GM19455 (cell line): Measurements from ENCODE around the gene KMT2B.

Source experiments
- ATAC-seq: cut with Tn5 transposase; IDR thresholded peaks from one replicate; pipeline ENCODE4 v1.9.1; 2021; ENCODE audit not compliant: unreplicated experiment

The KMT2B gene

DNA sequence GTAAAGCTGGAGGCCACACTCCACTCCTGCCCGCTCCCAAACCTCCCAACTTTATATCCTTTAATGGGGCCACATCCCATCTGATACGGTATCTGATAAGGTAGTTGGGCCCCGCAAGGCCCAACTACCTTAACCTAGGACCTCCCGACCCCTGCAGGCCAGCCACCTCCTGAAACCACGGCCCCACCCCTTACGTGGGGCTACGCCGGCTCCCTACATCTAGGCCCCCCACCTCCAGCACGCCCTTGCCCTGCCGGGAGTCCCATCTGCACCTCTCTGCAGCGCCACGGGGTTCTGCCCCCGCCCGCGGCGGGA is 22.3 kb downstream of the KMT2B start:
- ATAC-seq: no peak

DNA sequence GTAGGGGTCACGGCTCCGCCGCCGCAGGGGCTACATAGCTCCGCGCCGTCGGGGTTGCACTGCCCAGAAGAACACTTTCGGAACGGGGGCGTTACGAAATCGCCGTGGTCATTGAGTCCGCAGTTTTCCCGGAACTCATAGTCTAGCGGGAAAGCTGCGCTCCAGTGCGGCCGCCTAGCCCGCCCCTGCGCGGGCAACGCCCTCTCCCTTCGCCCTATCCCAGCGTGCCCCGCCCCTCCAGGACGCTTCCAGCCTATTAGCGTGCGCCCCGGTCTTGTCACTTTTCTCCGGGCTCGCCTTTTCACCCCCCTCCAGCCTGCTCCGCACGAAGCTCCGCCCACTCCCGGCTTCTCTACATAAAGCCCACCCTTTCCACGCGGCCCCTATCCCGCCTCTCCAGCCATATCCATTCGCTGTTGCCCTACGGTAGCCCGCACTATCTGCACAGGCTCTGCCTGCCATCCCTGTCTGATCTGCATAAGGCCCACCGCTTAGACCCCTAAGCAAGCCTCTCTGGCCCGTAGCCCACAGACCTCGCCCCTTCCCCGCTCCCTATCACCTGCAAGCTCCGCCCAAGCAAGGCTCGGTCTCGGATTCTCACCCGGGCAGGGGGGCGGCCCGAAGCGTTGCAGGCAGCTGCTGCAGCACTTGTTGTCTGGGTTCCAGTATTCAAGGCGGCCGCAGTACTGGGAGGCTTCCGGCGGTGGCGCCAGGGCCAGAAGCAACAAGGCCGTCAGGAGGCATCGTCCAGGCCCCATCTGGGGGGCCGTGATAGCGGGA is 22.8 kb downstream of the KMT2B start:
- ATAC-seq: peak; percentile 63

DNA sequence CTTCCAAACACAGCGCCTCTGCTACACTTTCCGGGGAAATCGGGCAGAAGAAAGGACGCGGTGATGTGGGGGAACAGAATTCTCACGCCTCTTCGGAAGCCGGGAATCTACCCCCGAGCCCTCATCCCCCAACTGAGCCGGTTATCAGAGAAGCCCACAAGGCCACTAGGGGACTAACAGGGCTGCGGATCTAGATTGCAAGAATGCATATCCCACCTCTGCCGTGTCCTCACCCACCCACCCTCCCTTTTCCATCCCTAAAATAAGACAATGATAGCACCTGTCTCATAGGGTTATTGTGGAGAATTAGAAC is 23.4 kb downstream of the KMT2B start:
- ATAC-seq: no peak

DNA sequence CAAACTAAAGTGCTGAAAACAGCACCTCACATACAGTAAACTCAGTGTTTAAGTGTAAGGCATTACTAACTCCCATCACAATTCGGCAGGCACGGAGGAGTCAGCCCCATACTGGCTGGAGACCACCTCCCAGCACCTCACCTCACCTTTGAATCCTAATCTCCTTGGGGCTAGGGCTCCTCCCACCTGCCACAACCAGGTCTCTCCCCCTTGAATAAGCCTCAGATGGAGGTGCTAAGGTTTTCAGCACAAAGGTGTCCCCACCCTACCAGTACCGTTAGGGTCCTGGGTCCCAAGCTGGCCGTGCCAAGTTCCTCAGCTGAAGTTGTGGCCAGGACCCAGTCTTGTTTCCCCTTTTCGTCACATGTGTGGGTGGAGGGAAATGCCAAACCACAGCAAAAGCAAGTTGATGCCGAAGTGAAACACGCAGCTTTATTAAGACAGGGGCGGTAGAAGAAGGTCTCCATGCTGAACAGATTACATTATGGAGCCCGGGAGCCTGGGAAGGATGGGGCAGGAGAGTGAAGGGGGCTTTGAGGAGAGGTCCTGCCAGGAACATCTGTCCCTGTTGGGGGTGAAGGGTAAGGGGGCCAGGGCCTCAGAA is 24.4 kb downstream of the KMT2B start, which contains the start of gene IGFLR1:
TSS of gene IGFLR1 (minus strand) at position 332 of the 604 bp plus-strand sequence. CDS start 1,272 bp downstream, outside the sequence.
- ATAC-seq: no peak

DNA sequence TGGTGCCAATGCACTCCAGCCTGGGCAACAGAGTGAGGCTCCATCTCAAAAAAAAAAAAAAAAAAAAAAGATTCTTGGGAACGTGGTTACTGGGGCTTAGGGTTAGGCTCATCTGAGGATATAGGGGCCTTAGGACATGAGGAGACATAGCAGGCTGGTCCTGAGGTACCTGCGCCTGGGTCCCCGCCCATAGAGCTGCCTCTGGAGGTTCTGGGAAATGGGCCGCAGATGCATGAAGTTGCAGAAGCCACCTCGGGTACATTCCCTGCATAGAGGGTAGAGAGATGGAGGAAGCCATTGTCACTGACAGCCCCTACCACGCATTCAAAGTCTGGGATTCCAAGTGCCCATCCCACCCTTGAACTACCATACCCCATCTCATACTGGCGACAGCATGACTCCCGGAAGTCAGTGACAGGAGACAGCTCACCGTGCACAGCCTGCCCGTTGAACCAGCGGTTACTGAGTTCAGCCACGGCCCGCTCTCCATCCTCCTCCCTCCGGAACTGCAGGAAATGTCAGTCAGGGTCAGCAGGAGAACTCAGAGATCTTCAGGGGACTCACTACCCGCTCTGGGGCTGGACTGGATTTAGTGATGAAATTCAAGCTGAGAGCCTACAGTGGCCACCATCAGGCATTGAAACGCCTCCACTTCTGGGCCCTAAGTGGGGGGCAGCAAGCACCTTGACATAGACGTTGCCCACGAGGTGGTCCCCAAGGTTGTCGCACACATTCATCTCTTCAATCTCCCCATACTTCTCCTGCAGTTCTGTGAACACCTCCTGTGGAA is 26.0 kb downstream of the KMT2B start:
- no peak for ATAC-seq

DNA sequence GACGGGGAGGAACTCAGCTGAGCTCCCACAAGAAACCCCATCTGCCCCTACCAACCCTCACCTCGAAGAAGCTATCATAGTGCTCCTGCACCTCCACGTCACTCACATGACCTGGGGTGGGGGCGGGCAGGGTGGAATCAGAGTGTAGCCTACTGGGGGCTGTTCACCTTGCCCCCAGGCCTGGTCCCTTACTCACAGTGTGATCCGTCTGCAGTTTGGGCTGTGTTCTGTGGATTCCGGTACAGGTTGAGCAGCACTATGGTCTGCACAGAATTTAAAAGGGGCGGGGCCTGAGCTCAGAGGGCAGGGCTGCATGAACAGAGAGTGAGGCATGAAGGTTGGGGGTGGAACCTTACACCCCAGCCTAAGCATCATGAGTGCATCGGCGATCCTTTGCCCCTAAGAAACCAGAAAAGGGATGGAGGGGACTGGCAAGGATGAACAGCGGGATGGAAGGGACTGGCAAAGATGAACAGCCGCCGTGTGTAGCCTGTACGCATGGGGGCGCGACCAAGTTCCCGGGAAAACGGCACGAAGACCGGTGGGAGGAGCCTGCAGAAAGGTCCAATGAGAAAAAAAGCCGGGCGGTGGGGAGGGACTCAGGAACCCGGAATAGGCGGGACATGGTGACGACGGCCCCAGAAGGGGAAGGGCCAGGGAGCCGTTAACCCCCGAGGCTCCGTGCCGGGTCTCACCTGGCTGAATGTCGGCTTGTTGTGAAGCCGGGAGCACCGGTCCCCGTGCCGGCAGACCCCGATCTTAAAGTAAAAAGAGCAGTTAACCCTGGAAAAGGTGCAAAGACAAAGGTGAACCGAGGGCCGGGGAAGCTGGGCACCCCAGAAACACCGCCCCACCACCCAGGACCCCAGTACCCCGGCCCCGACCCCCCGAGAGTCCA is 26.9 kb downstream of the KMT2B start:
- ATAC-seq: peak; percentile 38

DNA sequence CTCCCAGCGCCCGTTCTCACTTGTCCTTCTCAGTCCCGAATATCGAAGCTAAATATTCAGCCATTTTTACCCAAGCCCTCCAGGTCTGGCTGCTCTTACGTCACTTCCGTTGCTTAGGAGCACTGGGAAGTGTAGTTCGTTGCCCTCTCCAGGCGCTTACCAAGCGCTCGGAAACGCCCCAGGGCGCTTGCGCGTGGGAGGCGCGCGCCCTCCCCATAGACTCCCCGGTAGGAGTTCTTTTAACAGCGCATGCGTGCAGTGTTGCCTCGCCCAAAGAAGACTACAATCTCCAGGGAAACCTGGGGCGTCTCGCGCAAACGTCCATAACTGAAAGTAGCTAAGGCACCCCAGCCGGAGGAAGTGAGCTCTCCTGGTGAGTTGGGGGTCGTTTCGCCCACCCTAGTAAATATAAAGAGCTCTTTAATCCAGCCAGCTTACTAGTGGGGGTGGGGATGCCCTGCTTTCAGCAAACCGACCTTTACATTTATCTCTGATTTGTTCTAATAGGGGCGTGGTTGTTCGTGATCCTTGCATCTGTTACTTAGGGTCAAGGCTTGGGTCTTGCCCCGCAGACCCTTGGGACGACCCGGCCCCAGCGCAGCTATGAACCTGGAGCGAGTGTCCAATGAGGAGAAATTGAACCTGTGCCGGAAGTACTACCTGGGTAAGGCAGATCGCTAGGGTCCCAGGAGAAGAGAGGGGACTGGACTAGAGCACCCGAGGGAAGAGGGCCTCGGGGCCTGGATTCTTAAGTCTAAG is 27.7 kb downstream of the KMT2B start, which contains the start of the genes PSENEN and U2AF1L4:
TSS of gene PSENEN (plus strand) at position 324 of the 759 bp plus-strand sequence. CDS start at position 604, 280 bp downstream.
TSS of gene U2AF1L4 (minus strand) at position 91 of the 759 bp plus-strand sequence. CDS start at position 64, 27 bp downstream.
- peak; percentile 41 for ATAC-seq

DNA sequence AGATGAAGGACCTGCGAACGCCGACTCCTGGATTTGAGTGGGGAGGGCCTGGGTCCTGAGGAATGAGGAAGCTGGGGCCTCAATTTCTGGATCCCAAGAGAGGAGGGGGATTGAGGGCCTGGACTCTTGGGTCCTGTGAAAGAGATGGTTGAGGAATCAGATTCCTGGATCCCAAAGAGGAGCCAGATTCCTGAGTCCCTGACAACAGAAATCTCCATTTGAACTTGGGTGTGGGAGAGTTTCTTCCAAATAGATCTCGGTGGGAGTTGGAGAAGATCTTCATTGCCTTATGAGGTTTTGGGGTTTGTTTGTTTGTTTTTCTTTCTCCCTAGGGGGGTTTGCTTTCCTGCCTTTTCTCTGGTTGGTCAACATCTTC is 28.3 kb downstream of the KMT2B start:
- no peak for ATAC-seq

DNA sequence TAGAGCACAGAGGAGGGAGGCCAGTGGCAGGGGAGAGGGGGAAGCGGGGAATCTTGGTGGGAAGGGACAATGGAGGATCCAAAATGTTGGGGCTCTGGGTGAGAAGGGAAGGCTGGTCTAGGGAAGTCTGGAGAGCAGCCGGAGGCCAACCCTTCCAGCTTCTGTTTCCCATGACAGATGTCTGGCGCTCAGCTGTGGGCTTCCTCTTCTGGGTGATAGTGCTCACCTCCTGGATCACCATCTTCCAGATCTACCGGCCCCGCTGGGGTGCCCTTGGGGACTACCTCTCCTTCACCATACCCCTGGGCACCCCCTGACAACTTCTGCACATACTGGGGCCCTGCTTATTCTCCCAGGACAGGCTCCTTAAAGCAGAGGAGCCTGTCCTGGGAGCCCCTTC is 28.7 kb downstream of the KMT2B start:
- no peak for ATAC-seq

DNA sequence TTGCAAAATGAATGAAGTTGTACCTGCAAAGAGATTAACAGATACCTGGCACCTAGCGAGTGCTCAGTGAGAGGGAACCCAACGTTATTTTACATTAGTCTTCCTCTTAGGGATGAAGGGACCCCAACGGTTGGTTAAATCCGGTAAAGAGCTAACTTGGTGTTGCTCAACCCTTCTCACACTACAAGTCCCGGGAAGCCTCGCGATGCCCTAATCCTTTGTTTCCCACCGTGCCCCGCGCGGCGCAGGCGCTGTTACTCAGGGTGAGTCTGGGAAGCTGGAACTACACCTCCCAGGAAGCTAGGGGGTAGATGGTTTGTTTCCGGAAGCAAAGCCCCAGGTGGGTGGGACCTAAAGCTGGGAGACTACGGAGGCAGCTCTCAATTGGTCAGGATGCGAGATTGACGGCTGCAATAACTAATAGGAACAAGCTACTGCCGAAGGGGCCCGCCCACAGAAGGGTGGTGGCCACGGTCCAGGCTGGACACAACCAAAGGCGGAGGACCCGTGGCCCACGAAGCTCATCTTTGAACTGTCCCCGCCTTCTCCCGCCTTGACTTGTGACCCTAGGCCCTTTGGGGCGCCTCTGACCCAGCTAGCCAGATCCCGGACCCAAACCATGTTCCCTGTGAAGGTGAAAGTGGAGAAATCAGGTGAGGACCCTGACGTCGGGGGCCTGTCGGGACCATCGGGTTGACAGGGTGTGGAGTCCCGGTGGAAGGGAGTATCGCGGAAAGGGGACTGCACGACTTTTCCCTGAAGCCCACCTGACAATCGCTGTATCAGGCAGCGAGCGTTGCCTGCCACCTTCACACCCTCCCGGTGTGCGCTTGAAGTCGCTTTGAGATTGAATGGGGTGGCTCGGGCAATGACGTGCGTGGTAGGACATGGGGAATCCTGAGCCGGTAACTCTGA is 30.6 kb downstream of the KMT2B start, which contains the start of gene LIN37:
TSS of gene LIN37 (plus strand) at position 471 of the 915 bp plus-strand sequence. CDS start at position 620, 149 bp downstream.
- peak; percentile 58 for ATAC-seq

DNA sequence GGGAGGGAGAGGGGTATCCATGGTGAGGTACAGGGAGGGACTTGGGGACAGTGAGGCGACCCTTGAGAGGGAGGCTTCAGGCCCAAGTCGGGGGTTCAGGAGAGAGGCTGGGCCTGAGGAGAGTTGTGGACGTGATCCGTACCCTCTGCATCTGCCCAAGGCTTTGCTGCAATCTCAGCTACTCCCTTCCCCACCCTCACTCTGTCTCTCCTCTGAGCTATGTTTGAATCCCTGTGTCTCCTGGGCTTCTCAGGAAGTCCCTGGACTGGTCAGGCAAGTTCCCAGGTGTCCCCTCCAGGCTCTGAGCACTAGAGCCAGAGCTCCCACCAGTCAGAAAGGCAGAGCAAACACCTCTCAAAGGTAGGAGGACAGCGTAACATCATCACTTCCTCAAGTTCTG is 32.4 kb downstream of the KMT2B start:
- ATAC-seq: no peak

DNA sequence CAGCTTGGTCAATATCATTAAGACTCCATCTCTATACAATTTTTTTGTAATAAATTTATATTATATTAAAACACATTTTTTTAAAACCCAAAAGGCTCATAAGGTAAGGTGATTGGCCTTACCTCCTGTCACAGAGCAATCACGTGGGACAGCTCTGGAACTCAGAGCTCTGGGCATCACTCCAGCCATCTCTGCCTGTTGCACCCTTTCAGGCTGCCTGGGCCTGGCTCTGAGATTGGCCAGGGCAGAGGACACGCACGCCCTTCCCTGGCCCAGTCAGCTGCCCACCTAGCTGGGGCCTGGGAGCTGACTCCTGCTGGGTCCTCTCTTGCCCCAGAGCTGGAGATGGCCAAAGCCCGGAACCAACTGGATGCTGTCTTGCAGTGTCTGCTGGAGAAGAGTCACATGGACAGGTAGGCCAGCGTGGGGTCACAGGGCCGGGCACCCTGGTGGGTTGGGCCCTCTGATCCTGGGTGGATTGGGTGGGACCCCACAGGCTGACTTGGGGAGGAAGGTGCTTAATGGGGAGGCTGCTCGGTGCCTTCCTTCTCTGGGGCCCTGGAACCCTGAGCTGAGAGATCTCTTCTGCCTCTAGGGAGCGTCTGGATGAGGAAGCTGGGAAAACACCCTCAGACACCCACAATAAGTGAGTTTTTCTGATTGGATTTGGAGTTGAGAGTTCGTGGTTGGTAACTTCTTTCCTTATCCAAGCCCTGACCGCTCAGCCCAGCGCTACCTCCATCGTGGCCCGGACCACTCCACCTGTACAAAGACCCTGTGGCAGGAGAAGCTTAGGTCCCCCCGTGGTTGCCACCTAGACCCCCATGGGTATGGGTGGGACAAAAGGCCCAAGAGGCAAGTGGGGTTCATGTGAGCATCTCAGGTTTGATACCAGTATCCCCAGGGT is 34.3 kb downstream of the KMT2B start:
- ATAC-seq: no peak

DNA sequence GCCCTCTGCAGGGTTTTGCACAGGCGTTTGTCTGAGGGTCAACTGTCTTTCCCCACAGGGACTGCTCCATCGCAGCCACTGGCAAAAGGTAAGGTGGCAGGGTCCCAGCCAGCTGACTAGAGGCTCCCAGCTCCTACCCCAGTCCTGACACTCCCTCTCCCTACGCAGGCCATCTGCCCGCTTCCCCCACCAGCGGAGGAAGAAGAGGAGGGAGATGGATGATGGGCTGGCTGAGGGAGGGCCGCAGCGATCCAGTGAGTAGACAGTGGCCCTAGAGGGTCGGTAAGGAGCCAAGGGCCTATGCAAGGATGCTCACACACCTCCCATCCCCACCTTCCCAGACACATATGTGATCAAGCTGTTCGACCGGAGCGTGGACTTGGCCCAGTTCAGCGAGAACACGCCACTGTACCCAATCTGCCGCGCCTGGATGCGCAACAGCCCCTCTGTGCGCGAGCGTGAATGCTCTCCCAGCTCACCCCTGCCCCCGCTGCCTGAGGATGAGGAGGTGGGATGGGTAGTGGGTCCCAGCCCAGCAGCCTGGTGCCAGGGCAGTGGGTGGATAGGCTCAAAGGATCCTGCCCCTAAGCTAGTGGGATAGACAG is 35.0 kb downstream of the KMT2B start:
- ATAC-seq: no peak

DNA sequence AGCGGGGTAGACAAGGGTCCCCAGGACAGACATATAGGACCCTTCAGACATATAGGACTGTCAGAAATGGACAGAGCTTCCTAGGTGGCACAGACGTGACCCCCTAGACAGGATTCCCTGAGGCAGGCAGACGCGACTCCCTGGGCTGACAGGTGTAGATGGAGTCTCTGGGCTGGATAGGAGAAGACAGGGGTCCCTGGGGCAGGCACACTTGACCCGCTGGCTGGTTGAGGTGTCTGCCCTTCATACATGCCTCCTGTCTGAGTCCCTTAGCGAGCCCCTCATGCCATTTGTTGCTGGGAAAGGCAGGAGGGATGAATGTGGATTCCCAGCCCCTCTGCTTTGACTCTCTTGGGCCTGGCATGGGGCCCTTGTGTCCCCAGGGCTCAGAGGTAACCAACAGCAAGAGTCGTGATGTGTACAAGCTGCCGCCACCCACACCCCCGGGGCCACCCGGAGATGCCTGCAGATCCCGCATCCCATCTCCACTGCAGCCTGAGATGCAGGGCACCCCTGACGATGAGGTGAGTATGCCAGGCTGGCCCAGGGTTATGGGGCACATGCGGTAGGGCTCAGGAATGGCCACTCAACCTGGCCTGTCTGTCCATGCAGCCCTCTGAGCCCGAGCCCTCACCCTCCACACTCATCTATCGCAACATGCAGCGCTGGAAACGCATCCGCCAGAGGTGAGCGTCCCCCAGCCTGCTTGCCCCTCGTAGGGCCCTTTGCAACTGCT is 36.0 kb downstream of the KMT2B start:
- no peak for ATAC-seq

DNA sequence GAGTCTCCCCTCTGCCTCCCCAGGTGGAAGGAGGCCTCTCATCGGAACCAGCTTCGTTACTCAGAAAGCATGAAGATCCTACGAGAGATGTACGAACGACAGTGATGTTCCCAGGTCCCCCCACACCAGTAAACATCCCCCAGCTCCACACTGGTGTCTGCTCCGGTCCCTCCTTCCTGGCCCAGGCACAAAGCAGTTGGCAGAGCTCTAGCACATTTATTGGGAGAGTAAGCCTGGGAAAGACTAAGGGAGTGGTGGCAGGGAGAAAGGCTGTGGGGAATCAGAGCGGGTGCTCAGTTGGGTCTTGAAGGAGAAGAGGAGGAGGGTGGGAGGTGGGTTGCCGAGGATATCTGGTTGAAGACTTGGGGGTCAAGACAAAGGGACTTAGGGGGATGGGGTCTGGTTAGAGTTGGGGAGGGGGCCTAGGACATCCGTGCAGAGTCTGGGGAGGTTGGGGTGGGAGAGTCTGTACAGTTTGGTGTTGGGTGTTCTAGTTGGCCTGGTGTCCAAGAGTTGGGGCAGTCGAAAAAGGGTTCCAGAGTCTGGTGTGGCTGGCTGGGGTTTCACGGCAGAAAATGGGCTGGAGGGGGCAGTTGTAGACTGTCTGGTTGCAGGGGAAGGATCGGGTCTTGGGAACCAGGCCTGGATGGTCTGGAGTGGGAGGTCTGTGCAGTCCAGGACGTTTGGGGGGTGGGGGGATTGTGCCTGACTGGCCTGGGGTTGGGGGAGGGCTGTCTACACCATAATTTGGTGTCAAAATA is 36.7 kb downstream of the KMT2B start:
- no peak for ATAC-seq

DNA sequence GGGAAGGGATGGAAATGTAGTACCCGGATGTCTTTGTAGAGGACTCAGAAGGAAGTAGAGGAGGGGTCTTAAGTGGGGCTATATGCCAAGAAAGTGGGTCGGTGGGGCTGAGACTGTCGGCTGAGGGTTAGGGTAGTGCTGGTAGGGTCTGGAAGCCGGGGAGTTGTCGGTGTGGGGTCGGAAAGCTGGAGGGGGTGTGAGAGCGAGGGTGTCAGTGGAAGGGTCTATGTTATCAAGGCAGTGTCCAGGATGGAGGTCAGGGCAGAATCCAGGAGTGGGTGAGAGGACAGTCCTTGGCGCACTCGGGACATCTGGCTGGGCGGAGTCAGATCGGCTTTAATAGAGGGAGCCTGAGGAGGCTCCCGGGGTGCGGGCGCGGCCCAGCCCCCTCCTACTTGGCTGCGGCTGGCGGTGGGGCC is 37.3 kb downstream of the KMT2B start:
- ATAC-seq: no peak
